Measurements from ENCODE around the gene NTSR1. TPM values are rescaled to one million over a fixed set of nuclear protein-coding genes. Genes with fewer than 3 reads are reported as not detected.

The NTSR1 gene
- total and polyA plus RNA-seq, 2 of the 13 experiments (the other 11 are each of a cell fraction or from before 2014, with no cell fraction given) = 0.09 to 0.12 TPM

DNA sequence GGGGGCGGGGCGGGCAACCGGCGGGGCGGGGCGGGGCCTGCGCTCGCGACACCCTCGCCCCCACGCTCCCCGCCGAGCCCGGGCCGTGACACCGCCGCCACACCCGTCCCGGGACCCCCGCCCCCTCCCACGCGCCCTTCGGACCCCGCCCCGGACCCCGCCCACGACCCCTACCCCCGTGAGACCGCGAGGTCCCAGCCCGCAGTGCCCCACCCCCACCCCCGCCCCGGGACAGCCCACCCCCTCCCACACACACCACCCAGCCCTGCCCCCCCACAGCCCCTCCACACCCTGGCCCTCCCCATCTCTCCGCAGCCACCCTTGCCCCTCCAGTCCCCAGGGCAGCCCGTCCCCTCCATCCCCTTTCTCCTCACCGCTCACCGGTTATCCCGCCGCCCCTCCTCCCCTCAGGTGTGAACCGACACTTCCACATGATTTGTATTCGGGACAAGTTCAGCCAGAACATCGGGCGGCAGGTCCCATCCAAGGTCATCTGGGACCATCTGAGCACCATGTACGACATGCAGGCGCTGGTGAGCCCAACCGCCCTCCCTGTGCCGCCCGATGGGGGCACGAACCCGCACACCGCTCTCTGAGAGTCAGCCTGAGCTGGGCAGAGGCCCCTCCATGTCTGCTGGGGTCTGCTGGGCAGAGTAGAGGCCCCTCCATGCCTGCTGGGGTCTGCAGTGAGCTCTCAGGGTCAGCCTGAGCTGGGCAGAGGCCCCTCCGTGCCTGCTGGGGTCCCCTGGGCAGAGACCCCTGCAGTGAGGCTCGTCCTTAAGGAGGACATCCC is 88.3 kb downstream of the NTSR1 start (continued):
- TF ChIP-seq, protein P1, sequence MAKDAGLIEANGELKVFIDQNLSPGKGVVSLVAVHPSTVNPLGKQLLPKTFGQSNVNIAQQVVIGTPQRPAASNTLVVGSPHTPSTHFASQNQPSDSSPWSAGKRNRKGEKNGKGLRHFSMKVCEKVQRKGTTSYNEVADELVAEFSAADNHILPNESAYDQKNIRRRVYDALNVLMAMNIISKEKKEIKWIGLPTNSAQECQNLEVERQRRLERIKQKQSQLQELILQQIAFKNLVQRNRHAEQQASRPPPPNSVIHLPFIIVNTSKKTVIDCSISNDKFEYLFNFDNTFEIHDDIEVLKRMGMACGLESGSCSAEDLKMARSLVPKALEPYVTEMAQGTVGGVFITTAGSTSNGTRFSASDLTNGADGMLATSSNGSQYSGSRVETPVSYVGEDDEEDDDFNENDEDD (CRISPR knock-in tag; IDR thresholded peaks at IDR 0.05; ENCODE audit: borderline replicate concordance) = no peak
- TF ChIP-seq ZNF24 (IDR thresholded peaks at IDR 0.05) (no peak), NFIC (IDR thresholded peaks at IDR 0.05; ENCODE audit: low read length) (no peak), CBX2 (IDR thresholded peaks at IDR 0.05; ENCODE audit: low read depth, low read length) (no peak), CBX2 (CRISPR knock-in tag; IDR thresholded peaks at IDR 0.05; ENCODE audit: low read depth) (no peak), ZNF773 (CRISPR knock-in tag; IDR thresholded peaks at IDR 0.05; ENCODE audit: borderline replicate concordance) (peak; percentile 68; the same call in 1 of the 2 replicates), HNRNPL (IDR thresholded peaks at IDR 0.05; ENCODE audit: low read depth, low read length) (peak; percentile 86), ZNF768 (CRISPR knock-in tag; IDR thresholded peaks at IDR 0.05) (0 out of 2 replicates have a peak, but pooled peaks have one; percentile 43), ZBTB38 (CRISPR knock-in tag; IDR thresholded peaks at IDR 0.05) (peak; percentile 81; the same call in 1 of the 2 replicates), ZNF605 (CRISPR knock-in tag; IDR thresholded peaks at IDR 0.05) (no peak), ATF1 (CRISPR knock-in tag; IDR thresholded peaks at IDR 0.05) (no peak), RNF2 (conservative IDR thresholded peaks at IDR 0.05; ENCODE audit: low read depth) (no peak)
- TF ChIP-seq, protein P2, sequence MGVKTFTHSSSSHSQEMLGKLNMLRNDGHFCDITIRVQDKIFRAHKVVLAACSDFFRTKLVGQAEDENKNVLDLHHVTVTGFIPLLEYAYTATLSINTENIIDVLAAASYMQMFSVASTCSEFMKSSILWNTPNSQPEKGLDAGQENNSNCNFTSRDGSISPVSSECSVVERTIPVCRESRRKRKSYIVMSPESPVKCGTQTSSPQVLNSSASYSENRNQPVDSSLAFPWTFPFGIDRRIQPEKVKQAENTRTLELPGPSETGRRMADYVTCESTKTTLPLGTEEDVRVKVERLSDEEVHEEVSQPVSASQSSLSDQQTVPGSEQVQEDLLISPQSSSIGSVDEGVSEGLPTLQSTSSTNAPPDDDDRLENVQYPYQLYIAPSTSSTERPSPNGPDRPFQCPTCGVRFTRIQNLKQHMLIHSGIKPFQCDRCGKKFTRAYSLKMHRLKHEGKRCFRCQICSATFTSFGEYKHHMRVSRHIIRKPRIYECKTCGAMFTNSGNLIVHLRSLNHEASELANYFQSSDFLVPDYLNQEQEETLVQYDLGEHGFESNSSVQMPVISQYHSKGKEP (CRISPR knock-in tag; IDR thresholded peaks at IDR 0.05) = no peak
- TF ChIP-seq, protein P3, sequence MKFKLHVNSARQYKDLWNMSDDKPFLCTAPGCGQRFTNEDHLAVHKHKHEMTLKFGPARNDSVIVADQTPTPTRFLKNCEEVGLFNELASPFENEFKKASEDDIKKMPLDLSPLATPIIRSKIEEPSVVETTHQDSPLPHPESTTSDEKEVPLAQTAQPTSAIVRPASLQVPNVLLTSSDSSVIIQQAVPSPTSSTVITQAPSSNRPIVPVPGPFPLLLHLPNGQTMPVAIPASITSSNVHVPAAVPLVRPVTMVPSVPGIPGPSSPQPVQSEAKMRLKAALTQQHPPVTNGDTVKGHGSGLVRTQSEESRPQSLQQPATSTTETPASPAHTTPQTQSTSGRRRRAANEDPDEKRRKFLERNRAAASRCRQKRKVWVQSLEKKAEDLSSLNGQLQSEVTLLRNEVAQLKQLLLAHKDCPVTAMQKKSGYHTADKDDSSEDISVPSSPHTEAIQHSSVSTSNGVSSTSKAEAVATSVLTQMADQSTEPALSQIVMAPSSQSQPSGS (CRISPR knock-in tag; IDR thresholded peaks at IDR 0.05) = no peak
- TF ChIP-seq, protein P4, sequence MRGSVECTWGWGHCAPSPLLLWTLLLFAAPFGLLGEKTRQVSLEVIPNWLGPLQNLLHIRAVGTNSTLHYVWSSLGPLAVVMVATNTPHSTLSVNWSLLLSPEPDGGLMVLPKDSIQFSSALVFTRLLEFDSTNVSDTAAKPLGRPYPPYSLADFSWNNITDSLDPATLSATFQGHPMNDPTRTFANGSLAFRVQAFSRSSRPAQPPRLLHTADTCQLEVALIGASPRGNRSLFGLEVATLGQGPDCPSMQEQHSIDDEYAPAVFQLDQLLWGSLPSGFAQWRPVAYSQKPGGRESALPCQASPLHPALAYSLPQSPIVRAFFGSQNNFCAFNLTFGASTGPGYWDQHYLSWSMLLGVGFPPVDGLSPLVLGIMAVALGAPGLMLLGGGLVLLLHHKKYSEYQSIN (CRISPR knock-in tag; IDR thresholded peaks at IDR 0.05; ENCODE audit: borderline replicate concordance) = no peak
- TF ChIP-seq, protein P5, sequence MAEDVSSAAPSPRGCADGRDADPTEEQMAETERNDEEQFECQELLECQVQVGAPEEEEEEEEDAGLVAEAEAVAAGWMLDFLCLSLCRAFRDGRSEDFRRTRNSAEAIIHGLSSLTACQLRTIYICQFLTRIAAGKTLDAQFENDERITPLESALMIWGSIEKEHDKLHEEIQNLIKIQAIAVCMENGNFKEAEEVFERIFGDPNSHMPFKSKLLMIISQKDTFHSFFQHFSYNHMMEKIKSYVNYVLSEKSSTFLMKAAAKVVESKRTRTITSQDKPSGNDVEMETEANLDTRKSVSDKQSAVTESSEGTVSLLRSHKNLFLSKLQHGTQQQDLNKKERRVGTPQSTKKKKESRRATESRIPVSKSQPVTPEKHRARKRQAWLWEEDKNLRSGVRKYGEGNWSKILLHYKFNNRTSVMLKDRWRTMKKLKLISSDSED (CRISPR knock-in tag; IDR thresholded peaks at IDR 0.05) = no peak
- TF ChIP-seq, protein P6, sequence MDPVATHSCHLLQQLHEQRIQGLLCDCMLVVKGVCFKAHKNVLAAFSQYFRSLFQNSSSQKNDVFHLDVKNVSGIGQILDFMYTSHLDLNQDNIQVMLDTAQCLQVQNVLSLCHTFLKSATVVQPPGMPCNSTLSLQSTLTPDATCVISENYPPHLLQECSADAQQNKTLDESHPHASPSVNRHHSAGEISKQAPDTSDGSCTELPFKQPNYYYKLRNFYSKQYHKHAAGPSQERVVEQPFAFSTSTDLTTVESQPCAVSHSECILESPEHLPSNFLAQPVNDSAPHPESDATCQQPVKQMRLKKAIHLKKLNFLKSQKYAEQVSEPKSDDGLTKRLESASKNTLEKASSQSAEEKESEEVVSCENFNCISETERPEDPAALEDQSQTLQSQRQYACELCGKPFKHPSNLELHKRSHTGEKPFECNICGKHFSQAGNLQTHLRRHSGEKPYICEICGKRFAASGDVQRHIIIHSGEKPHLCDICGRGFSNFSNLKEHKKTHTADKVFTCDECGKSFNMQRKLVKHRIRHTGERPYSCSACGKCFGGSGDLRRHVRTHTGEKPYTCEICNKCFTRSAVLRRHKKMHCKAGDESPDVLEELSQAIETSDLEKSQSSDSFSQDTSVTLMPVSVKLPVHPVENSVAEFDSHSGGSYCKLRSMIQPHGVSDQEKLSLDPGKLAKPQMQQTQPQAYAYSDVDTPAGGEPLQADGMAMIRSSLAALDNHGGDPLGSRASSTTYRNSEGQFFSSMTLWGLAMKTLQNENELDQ (CRISPR knock-in tag; IDR thresholded peaks at IDR 0.05; ENCODE audit: borderline replicate concordance) = no peak
- TF ChIP-seq, protein P7, sequence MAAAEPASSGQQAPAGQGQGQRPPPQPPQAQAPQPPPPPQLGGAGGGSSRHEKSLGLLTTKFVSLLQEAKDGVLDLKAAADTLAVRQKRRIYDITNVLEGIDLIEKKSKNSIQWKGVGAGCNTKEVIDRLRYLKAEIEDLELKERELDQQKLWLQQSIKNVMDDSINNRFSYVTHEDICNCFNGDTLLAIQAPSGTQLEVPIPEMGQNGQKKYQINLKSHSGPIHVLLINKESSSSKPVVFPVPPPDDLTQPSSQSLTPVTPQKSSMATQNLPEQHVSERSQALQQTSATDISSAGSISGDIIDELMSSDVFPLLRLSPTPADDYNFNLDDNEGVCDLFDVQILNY (CRISPR knock-in tag; conservative IDR thresholded peaks at IDR 0.05) = no peak
